Brain microvascular endothelial cell (primary cell): ENCODE measurements around the gene SPOCK3.
"Not testable (repeated sequence)": the region's sequence is repeated elsewhere in the genome, so short reads cannot be mapped to it uniquely, and the experiment has no call there.

Experiments used
- DNase-seq: peaks from one replicate; pipeline ENCODE4 v3.0.0-alpha.2; 2020
- H3K27ac ChIP-seq: fragments of 250-450 bp; sonication (Bioruptor Pico); 2 replicates; pipeline ENCODE4 v1.5.1; 2020; ENCODE audit warnings: mild to moderate bottlenecking, moderate library complexity
- H3K27me3 ChIP-seq: fragments of 250-450 bp; sonication (Bioruptor Pico); replicated peaks from 2 replicates; pipeline ENCODE4 v1.5.1; 2020; ENCODE audit warnings: mild to moderate bottlenecking
- H3K36me3 ChIP-seq: fragments of 250-450 bp; sonication (Bioruptor Pico); replicated peaks from 2 replicates; pipeline ENCODE4 v1.5.1; 2020; ENCODE audit warnings: mild to moderate bottlenecking
- H3K4me3 ChIP-seq: 2 replicates; pipeline ENCODE4 v1.5.1; 2011; ENCODE audit warnings: low read depth, mild to moderate bottlenecking, control low read depth, low read length, moderate library complexity
- CTCF ChIP-seq: IDR thresholded peaks from 2 replicates; pipeline ENCODE4 v1.5.1; 2011; ENCODE audit warnings: low read depth, mild to moderate bottlenecking, moderate library complexity, low read length, control low read depth, inconsistent platforms; ENCODE audit errors: missing control alignments
- in situ Hi-C: cut with HindIII; loops from 2 replicates; pipeline ENCODE4 v1.10.0; 2017; ENCODE audit warnings: low sequenced_read_pairs, low pct_ligation_motif_present

Gene SPOCK3

DNA sequence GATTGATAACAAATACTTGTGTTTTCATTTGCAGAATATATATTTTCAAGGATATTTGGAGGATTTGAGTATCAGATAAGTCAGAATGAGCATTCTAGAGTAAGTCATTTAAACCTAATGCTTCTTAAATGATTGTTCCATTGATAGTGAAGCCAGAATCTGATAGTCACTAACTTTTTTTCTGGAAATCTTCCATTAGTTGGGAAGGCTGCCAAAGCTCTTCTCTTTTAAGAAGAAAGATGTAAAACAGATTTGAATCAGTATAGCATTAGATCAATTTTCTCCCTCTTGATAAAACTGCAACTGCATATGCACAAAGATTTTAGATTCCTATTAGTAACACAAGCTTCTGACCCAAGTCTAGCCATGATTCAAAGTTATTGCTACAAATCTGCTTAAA, 256.7 kb downstream of the SPOCK3 start:
- no peak overlapping the region for H3K27ac ChIP-seq
- H3K4me3 ChIP-seq: no peak overlapping the region
- no peak for TF ChIP-seq CTCF
- DNase-seq: no peak
- in situ Hi-C loops: no loop called here
- no peaks in the 10 kb centered on the region for H3K27me3 ChIP-seq
- H3K36me3 ChIP-seq: no peaks in the 10 kb centered on the region

- Histone ChIP-seq H3K27ac (no peak overlapping the region), H3K36me3 (no peaks in the 10 kb centered on the region), H3K4me3 (no peak overlapping the region), H3K27me3 (no peaks in the 10 kb centered on the region)
- DNase-seq: peak; percentile 0
- no peak for TF ChIP-seq CTCF
- in situ Hi-C loops: no loop called here
Observed at GRCh38 chr4:166972071-166972470, 262.2 kb downstream of the SPOCK3 start.

GRCh38 chr4:166968219-166968618, 266.1 kb downstream of the SPOCK3 start:
- H3K4me3 ChIP-seq, H3K27ac ChIP-seq, H3K36me3 ChIP-seq, in situ Hi-C loops, H3K27me3 ChIP-seq, DNase-seq: not testable (repeated sequence)

- DNase-seq: no peak
- H3K27me3 ChIP-seq: no peaks in the 10 kb centered on the region
- in situ Hi-C loops: no loop called here
- H3K27ac ChIP-seq: no peak overlapping the region
- TF ChIP-seq CTCF: no peak
- no peak overlapping the region for H3K4me3 ChIP-seq
- H3K36me3 ChIP-seq: no peaks in the 10 kb centered on the region
Observed at GRCh38 chr4:166965562-166965961, 268.7 kb downstream of the SPOCK3 start.

DNA sequence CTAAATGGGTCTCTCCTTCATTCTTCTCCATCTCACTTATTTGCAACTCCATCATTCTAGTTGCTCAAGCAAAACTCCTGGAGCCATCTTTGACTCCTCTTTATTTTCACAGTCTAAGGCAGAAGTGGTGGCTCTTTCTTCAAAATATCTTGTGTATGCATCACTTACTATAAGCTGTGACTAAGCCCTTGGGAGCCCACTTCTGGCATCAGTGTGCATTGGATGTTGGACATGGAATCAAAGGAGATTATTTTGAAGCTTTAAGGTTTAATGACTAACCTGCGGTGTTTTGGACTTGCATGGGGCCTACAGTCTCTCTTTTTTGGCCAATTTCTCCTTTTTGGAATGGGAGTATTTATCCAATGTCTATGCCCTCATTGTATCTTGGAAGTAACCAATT, 276.8 kb downstream of the SPOCK3 start:
- Histone ChIP-seq H3K4me3 (no peak overlapping the region), H3K27me3 (no peaks in the 10 kb centered on the region), H3K36me3 (no peaks in the 10 kb centered on the region), H3K27ac (no peak overlapping the region)
- TF ChIP-seq CTCF: no peak
- in situ Hi-C loops: no loop called here
- no peak for DNase-seq

- Histone ChIP-seq H3K36me3 (no peaks in the 10 kb centered on the region), H3K4me3 (no peak overlapping the region), H3K27ac (no peak overlapping the region), H3K27me3 (no peaks in the 10 kb centered on the region)
- TF ChIP-seq CTCF: no peak
- in situ Hi-C loops: no loop called here
- DNase-seq: no peak
Observed at GRCh38 chr4:166956484-166956883, 277.8 kb downstream of the SPOCK3 start.
